ENCODE data around the gene CEP112.

CEP112 gene

DNA sequence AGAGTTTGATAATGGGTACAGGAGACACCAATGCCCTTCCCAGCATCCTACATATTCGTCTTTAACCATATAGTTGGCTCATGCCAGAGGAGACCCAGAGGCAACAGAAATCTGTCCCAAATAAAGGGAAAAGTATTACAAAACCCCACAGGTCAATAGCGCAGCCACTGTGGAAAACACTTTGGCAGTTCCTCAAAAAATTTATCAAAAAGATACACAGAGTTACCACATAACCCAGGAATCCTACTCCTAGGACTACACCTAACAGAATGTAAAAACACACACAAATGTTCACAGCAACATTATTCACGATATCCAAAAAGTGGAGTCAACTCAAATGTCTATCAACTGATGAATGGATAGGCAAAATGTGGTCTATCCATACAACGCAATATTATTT is 135.8 kb downstream of the CEP112 start:
- no peak for DNase-seq

DNA sequence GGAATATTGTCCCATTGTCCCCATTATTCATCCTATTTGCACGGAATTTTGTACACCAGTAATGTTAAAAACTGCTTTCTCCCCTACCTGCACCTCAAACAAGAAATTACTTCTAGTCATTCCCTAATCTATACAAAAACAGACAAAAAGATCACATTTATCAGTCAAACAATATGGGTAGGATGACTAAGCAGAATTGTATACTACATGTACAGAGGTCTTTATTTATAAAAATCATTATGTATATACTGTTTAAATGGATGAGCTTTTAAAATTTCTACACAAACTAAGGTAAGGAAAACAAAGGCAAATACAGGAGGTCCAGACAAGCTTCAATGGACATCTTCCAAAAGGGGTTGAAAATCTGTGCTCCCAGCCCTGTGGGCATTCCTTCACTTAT is 137.7 kb downstream of the CEP112 start:
- no peak for DNase-seq

DNA sequence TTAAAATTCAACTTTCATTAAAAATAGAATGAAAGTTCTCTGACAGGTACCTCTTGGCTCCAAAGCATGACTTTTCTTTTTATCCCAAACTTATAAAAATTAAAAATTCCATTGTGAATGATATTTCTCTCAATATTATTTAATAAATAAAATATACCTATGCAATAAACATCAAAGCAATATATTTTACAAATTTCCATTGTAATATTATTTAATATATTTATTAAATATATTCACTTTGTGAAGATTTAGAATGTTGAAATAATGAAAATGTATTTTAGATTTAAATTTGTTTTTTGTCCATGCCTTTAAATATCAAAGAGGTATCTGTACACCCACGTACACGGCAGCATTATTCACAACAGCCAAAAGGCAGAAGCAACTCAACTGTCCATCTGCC is 147.8 kb downstream of the CEP112 start:
- no peak for DNase-seq

DNA sequence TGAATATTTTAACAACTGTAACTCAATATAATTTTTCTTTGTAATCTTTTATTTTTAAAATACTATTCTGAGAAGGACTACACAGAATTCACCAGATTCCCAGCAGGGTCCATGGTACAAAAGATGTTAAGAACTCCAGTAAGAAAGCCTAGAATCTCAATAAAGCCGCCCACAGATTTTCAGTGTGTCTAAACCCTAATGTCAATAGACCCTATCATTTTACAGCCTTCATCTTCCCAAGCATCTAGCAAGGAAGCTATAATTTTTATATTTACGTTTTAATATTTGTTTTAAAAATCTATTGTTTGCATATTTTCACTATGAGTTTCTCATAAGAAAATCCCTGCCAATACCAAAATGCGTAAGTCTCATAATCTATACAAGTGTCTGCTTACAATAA is 148.5 kb downstream of the CEP112 start:
- no peak for DNase-seq

DNA sequence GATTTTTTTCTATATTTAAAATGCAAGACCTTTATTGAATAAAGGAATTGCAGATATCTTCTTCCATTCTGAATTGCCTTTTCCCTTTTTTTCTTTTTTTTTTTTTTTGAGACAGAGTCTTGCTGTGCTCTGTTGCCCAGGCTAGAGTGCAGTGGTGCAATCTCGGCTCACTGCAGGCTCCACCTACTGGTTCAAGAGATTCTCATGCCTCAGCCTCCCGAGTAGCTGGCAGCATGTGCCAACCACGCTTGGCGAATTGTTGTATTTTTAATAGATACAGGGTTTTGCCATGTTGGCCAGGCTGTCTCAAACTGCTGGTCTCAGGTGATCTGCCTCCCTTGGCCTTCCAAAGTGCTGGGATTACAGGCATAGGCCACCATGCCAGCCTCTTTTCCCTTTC is 151.5 kb downstream of the CEP112 start:
- DNase-seq: no peak

DNA sequence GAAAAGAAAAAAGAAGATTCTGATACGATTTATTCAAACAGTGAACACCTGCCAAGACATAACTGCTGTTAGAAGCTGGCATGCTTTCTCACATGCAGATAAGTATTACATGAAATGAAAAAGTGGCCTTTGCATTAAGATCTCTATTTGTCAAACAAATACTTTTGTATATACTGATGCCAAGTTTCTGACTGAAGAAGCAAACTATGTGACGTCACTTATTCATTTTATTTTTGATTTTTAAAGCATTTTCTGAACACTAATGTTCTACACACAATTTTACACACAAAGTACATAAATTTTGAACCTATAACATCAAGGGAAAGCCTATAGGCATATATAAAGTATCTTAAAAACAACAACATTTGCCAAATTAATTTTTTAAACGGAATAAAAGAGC is 153.8 kb downstream of the CEP112 start:
- DNase-seq: no peak

DNA sequence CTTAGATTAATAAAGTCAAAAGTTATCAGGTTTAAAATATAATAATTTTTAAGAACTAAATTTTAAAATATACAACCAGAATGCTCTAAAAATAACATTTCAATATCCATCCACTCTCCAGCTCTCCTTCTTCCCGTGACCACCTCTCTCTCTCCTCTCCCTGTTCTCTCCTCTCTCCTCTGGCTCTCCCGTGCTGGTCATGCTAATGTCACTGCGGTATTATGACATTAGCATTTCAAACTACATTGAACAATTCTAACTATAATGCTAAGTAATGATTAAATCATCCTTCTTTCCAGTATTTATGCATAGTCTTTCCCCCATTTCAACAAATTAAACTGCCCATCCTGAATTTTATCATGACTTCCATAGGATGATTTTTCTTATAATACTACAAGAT is 154.7 kb downstream of the CEP112 start:
- DNase-seq: no peak

DNA sequence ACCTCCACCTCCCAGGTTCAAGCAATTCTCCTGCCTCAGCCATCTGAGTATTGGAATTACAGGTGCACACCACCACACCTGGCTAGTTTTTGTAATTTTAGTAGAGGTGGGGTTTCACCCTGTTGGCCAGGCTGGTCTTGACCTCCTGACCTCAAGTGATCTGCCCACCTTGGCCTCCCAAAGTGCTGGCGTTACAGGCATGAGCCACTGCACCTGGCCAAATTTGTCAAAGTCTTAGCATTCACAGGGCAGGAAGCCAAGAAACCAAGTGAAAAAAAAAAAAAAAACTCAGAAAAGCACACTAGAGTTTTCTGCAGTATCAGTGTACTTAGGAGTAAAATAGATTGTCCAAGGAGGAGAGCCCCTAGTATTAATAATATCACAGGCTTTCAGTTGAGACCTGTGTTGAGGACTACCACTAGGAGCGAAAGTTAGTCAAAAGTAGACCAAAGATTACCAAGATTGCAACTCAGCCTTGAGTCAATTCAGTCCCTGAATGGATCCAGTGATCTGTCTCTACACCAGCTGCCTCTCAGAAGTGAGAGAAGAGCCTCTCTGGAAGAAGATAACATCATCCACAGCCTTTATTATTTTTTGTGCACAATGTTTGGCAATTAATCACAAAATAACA is 159.7 kb downstream of the CEP112 start:
- DNase-seq: no peak

DNA sequence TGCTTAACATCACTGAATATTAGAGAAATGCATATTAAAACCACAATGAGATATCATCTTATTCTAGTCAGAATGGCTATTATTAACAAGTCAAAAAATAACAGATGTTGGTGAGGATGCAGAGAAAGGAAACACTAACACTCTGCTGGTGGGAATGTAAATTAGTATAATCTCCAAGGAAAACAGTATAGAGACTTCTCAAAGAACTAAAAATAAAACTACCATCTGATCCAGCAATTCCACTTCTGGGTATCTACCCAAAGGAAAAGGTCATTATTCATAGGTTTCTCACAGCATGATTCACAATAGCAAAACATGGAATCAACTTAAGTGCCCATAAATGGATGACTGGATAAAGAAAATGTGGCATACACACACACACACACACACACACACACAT is 166.4 kb downstream of the CEP112 start:
- no peak for DNase-seq

DNA sequence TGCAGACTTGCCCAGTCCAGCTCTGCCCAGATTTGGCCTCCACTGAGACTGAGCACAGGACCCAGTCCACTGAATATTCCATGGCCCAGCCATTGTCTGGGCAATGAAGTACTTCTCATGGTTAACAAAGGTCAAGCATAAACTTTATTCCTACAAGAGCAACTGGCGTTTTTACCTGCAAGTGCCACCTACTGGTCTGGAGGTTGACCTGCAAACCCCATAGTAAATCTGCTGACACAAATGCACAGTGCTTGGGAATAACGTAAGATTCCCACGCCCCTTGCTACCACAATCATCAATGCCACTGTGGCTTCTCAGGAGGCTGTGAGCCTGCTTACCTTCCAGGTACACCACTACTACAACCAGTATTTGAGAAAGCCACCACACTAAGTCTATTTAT is 170.2 kb downstream of the CEP112 start:
- no peak for DNase-seq

DNA sequence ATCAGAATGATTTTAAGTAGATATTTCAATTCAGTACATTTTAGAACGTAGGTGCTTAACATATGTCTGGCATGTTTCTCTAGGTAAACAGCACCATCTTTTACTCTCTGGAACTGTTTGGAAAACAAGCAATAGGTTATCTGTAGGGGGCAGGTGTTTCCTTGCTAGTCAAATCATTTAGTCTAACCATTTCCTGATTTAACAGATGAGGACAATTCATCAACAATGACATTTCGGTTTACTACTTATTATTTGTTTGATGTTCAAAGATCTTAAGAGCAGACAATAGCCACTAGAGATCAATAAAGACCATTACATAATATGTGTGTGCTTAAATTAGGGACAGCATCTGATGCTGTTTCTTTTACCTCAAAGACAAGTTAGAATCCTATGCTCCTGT is 173.1 kb downstream of the CEP112 start:
- no peak for DNase-seq

DNA sequence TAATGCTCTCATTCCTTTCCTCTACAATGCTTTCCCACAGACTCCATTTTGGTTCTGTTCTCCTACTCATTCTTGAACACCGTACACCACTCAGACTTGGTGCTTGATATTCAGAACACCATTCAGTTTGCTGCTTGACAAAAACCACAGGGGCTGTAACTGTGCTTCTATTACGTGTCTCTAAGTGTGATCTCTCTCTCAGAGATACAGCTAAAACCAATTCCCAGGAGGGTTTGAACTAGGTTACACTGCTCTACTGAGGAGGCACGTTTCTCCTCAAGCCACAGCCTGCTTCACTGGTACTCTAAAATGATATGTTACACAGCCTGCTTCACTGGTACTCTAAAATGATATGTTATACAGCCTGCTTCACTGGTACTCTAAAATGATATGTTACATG is 175.7 kb downstream of the CEP112 start:
- no peak for DNase-seq

DNA sequence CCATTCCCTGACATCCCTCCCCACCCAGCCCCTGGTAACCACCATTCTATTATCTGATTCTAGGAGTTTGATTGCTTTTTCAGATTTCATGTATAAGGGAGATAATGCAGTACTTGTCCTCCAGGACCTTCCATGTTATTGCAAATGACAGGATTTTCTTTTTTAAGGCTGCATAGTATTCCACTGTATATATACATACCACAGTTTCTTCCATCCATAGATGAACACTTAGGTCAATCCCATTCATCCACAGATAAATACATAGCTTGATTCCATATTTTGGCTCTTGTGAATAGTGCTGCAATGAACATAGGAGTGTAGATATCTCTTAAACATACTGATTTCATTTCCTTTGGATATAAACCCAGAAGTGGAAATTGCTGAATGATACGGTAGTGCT is 183.3 kb downstream of the CEP112 start:
- no peak for DNase-seq

DNA sequence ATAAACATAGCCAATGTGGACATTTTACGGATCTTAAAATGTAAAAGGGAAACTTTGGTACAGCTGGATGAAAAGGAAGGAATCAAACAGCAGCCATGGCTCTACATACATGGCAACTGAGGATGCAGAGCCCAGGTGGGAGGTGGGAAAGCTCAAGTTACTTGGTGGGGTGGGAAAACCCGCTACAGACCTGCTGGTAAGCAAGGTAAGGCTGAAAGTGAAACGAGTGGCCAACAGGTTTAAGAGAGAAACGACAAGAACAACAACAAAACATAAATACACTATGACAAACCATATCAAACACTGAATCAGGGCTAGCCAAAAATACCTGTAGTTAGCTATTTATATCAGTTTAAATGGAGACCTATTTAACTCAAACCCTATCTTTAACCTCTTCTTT is 185.3 kb downstream of the CEP112 start:
- DNase-seq: no peak

DNA sequence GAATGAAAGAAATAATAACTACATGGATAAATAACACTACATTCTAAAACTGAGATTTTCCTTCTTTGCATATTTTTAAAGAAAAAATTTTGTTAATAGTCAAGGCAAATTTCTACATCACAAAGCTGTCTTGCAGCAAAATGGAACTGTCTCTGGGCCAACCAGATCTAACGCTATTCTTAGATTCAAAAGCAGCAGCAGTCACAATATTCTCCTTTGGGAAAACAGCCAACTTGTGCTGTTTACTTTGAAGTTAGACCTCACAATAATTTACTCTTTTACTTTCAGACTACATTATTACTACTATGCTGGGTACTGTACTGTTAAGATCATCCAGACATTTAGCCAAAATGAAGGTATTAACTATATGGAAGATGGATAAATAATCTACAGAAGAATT is 189.1 kb downstream of the CEP112 start:
- DNase-seq: no peak

DNA sequence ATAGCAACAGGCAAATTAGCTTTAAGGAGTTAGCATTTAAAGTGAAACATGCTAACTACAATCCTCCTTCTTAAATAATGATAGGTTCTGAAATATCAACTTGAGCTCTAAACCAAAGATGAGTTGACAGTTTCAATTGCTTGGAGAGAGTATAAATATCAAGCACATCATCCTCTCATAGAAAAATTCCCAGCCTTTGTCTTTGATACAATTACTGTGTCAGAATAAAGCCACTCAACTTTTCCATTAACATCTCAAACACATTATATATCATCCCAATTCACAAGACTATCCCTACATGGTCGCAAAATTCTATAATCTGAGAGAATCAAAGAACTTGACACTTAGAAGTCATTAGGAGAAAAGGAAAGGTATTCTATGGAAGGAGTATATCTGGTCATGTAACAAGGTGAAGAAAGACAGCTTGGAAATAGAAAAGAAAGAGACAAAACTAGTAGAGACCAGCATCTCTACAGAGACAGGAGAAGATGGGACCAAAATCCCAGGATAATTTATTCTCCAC is 189.8 kb downstream of the CEP112 start:
- DNase-seq: no peak

DNA sequence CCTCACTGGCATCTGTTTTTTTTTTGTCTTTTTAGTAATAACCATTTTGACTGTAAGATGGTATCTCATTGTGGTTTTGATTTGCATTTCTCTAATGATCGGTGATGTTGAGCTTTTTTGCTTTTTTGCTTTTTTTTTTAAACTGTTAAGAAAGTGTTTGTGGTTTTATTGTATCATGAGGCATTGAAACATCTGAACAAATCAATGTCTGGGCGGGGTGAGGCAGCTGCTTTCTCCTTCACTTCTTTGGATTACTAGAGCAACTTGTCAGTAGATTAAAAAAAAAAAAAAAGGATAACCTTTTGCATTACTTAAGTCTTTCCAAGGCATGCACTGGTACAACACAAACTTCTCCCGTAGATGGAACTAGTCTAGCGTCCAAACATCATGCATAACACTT is 191.7 kb downstream of the CEP112 start:
- no peak for DNase-seq

DNA sequence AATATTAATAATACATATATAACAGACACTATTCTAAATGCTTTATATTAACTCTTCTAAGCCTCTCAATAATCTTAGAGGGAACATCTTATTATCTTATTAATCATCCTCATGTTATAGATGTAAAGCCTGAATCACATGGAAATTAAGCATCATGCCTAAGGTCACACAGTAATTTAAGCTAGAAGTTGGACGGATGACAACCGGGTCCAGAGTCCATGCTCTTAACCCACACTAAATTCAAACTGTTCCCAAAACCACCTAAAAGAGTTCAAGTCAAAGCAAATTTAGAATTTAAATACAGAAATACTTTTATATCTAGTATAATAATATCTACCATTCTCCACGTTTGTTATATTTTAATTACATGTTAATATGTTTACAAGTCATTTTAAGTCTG is 193.3 kb downstream of the CEP112 start:
- DNase-seq: no peak

DNA sequence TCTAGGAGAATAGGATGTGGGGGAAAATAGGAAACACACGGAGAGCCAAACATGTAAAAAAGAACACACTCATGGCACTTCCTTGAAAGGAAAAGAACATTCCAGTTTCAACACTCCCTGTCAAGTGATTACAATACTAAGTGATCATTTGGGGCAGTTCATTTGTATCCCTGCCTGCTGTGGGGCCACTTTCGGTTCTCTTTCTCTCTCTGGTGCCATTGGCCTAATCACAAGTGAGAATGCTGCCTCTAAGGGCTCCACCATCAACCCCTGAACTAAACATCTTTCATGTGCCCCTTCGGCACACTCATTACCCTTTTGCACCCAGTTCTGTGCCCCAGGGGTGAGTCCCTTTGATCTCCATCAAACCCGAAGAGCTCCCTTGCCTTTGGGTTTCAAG is 197.3 kb downstream of the CEP112 start:
- DNase-seq: no peak

DNA sequence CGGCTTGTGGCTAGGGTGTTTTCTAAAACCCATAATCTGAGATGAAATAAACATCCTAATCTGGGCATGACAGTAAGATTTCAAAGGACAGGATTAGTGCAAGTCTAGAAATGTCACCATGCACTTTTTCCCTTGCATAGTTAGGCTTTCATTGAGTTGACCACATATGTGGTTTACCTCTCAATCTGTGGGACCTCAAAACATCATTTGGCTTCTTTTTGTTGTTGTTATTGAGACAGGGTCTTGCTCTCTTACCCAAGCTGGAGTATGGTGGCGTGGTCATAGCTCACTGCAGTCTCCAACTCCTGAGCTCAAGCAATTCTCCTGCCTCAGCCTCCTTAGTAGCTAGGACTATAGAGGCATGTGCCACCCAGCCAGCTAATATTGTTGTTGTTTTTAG is 197.8 kb downstream of the CEP112 start:
- no peak for DNase-seq

DNA sequence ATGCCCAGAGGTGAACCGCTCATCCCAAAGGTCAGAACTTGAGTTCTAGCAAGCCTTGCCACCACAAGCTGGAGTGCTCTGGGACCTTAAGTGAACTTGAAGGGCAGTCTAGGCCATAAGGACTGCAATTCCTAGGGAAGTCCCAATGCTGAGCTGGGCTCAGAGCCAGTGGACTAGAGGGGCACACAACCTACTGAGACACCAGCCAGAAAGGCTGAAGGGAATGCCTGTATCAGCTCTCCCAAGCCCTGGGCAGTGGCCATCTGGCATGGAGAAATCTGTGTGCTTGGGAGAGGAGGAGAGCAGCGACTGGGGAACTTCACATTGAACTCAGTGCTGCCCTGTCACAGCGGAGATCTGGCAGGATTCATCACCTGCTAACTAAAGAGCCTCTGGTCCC is 201.3 kb downstream of the CEP112 start:
- no peak for DNase-seq

DNA sequence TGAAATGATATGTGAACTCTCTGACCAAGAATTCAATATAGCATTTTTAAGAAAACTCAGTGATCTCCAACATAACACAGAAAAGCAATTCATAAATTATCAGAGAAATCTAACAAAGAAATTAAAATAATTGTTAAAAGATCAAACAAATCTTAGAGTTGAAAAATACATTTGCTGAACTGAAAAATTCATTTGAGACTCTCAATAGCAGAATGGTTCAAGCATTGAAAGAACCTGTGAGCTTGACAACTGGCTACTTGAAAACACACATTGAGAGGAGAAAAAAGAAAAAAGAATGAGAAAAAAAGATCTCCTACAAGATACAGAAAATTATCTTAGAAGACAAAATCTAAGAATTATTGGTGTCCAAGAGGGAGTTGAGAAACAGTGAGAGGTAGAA is 203.5 kb downstream of the CEP112 start:
- no peak for DNase-seq

DNA sequence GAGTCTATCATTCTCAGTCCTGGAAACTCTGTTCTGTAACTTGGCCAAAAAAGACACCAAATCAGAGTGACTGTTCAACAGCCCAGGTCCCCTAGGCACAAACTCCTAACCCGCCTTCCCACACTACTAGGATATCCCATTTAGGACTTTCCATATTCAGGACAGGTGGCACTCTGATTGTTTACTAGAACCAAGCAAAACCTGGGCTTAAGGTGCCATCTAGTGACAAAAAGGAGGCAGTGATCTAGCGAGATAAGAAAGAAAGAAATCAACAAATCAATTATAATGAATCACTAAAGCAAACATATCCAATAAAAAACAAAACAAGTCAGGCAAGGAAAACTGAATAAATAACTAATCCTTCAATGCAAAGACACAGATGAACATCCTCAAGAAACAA is 203.9 kb downstream of the CEP112 start:
- DNase-seq: no peak

DNA sequence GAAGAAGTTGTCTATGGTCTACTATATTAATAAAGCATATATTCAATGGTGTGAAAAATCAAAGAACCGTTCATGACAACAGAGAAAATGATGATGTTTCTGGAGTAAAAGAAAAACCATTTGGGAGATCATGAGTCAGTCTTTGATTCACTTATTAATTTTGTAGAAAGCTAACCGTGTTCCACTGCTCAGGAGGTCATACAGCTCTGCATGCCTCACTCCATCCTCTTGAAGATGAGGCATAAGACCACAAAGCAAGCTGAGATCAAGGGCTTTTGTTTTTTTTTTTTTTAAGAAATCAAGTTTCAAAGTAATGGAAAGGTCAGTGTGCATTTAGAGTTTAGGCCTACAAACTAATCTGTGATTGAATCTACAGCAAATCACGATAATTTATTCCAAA is 206.4 kb downstream of the CEP112 start:
- no peak for DNase-seq

DNA sequence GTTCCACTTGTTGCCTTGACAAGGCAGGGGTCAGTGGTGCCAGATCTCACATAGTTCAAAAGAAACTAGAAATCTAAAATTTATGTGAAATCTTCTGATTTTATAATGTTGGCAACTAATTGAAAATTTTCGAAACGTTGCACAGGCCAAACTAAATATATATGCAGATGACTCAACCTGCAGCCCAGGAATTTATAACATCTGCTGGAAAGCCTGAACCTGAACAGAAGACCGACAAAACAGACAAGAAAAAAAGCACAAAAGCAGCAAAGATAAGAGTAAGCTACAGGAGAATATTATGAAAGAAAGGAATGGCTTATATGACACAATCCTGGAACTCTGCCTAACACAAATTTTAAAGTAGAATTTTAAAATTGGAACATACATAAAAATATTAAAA is 207.6 kb downstream of the CEP112 start:
- DNase-seq: no peak

DNA sequence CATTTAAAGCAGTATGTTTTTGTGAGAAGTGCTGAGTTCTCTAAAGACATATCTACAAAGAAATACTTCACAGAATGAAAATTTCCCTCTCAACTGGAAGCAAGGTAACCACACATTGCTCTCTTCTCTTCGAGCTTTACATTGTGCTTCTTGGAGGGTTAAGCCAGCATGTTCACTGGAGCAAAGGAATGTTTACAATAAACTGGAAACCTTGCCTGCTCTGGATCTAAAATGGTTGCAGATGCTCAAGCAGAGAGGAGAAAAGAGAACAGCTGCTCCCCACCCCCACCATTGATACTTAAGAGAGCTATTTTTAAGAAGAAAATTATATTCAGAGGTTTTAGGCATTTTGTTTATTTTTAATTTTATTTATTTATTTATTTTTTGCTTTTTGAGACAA is 213.1 kb downstream of the CEP112 start:
- DNase-seq: no peak

All from CD4-positive, alpha-beta T cell treated with Interleukin-4 for 4 hours (primary cell).